ENCODE measurements around the gene APOA5. TPM values are rescaled to one million over a fixed set of nuclear protein-coding genes. Genes with fewer than 3 reads are reported as not detected.

The APOA5 gene
- total RNA-seq, 1 donor from 2014 or later, result not detected

GRCh38 chr11:116828632-116829524 is 37.2 kb upstream of the APOA5 start:
- intact Hi-C loops (cut with DNase I), result no loop called here
- DNase-seq (ENCODE audit: low spot score), result no peak

- no peak for DNase-seq (ENCODE audit: low spot score)
- intact Hi-C loops (cut with DNase I), result no loop called here
Observed at GRCh38 chr11:116827461-116827860, 35.8 kb upstream of the APOA5 start.

- intact Hi-C loops (cut with DNase I), result no loop called here
- no peak for DNase-seq (ENCODE audit: low spot score)
Observed at GRCh38 chr11:116826751-116827431, 35.2 kb upstream of the APOA5 start.

DNA sequence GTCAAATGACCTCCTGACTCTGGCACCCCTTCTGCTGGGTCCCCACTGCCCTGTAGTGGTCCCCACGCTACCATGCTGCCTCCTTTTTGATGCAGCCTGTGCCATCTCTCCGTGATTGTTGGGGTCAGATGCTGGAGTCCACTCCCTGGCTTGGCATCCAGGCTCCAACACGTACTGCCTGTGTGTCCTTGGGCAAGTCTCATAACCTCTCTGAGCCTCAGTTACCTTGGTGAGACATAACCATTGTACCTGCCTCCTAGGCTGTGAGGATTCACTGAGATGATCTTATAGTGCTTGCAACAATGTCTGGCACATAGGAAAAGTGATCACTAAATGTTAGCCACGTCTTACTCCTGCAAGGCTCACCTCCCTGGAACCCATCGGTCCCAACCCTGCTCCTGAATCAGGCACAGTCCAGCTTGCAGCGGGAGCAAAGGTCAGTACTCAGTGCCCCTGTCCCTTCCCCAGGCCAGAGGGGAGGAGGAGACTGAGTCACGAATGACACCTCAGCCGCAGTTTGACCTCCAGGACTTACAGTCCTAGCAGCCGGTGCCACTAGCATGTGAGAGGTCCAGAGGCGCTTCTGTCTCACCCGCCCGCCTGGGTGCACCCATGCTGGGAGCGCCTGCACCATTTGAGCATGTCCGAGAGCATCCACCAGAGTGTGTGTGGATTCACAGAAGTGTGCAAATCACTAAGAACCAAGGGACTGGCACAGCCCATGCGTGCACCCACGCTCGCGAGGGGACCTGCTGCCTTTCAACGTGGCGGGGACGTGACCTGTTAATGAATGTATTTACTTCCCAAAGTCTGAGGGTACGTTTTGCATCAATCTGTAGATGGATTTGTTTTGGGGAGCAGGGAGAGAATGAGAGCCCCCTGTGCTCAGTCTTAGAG is 34.4 kb upstream of the APOA5 start:
- DNase-seq (ENCODE audit: low spot score), result no peak
- intact Hi-C loops (cut with DNase I), result no loop called here

- intact Hi-C loops (cut with DNase I), result no loop called here
- DNase-seq (ENCODE audit: low spot score), result no peak
Observed at GRCh38 chr11:116825434-116825833, 33.8 kb upstream of the APOA5 start.

GRCh38 chr11:116823031-116823843 is 31.6 kb upstream of the APOA5 start, which contains the start of gene APOA4:
APOA4 (minus strand) TSS chr11:116823304; CDS start chr11:116823191, 113 bp downstream.
- intact Hi-C loops (cut with DNase I), result no loop called here
- DNase-seq (ENCODE audit: low spot score), result no peak

DNA sequence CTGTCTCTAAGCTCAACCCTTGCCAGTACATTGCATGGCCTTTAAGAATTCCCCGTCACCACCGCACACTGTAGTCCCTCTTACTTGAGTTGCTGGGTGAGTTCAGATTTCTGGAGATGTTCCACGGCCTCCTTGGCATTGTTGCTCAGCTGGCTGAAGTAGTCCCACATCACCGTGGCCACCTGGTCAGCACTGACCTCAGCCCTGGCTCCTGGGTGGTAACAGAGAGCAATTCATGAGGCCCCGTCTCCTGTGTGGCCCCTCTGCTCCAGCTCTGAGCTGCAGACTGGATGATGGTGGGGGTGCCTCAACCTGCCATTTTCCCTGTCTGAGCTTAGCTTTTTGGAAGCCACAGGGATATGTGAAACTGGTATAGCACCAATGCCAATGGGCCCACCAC is 30.9 kb upstream of the APOA5 start:
- no peak for DNase-seq (ENCODE audit: low spot score)
- intact Hi-C loops (cut with DNase I), result no loop called here

DNA sequence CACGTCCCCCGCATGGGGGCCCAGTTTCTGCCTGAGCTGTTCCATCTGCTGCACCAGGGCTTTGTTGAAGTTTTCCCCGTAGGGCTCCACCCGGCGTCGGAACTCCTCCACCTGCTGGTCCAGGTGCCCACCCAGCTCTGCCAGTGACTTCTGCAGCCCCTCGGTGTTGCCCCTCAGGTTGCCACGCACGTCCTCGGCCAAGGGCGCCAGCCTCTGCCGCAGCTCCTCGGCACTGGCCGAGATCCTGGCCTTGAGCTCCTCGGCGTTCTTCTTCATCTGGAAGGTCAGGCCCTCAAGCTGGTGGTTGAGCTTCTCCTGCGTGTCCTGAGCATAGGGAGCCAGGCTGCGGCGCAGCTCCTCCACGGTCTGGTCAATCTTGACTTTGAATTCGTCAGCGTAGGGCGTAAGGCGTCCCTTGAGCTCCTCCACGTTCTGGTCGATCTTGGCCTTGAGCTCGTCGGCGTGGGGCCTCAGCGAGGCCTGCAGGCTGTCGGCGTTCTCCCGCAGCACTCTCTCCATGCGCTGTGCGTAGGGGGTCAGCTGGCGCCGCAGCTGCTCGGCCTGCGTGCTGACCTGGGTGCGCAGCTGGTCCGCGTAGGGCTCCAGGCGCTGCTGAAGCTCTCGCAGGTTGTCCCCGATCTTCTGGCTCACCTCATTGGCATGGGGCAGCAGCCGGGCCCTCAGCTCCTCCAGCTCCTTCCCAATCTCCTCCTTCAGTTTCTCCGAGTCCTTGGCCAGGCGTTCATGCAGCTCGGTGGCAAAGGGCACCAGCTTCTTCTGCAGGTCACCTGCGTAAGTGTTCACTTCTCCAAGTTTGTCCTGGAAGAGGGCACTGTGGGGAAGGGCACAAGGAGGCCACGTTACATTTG is 29.6 kb upstream of the APOA5 start:
- DNase-seq (ENCODE audit: low spot score), result no peak

GRCh38 chr11:116819049-116819448 is 27.4 kb upstream of the APOA5 start:
- DNase-seq (ENCODE audit: low spot score), result no peak
- intact Hi-C loops (cut with DNase I), result no loop called here

More for the DNA sequence above, 29.6 kb upstream of the APOA5 start:
- intact Hi-C loops (cut with DNase I), result no loop called here

DNA sequence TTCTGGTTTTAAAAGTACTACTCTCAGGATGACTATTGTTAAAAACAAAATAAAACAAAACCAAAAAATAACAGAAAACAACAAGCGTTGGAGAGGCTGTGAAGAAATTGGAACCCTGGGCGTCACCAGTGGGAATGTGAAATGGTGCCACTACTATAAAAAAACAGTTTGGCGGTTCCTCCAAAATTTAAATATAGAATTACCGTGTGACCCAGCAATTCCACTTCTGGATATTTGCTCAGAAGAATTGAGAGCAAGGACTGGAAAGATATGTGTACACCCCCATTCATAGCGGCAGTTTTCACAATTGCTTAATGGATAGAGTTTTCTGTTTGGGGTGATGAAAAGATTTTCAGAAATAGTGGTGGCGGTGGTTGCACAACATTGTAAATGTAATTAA is 22.8 kb upstream of the APOA5 start:
- intact Hi-C loops (cut with DNase I), result no loop called here
- DNase-seq (ENCODE audit: low spot score), result no peak

GRCh38 chr11:116813781-116814471 is 22.2 kb upstream of the APOA5 start:
- intact Hi-C loops (cut with DNase I), result no loop called here
- no peak for DNase-seq (ENCODE audit: low spot score)

- no peak for DNase-seq (ENCODE audit: low spot score)
- intact Hi-C loops (cut with DNase I), result no loop called here
Observed at GRCh38 chr11:116813170-116813569, 21.5 kb upstream of the APOA5 start.

- intact Hi-C loops (cut with DNase I), result no loop called here
- DNase-seq (ENCODE audit: low spot score), result no peak
Observed at GRCh38 chr11:116812109-116812508, 20.4 kb upstream of the APOA5 start.

- DNase-seq (ENCODE audit: low spot score), result no peak
- intact Hi-C loops (cut with DNase I), result no loop called here
Observed at GRCh38 chr11:116811194-116811593, 19.5 kb upstream of the APOA5 start.

DNA sequence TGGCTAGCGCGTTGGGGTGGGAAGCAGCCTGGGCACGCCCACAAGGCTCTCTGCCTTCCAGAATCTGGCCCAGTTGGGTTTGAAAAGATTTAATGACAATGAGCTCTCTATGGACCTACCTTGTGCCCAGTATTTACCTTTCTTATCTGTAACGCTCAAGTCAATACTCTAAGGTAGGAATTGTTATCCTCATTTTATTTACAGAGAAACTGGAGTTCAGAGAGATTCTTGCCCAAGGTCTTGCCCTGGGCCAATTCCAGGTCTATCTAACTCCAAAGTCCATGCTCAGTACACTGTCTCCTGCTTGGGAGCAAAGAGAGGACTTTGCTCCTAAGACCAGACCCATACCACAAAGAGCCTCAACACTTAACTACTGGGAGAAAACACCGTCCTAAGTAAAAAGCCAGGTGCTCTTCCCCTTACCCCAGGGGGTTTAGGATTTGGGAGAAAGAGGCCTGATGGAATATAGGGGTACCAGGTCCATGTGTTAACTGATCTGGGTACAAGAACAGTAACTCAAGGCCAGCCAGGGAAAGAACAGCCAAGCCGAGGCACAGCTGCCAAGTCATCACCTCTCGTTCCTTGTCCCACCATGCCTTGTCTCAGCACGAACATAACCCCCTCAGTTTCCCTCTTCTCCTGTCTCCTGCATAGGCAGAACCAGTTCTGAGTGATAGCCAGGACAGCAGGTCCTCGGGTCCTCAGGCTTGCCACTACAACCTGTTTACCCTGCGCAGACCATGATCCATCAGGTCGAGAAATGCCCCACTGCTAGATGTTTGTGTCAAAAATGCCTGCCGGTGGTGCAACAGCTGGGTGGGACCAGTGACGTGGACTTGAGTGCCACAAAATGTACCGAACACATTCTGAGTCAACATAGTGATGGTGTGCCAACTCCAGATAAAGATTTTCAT is 16.8 kb upstream of the APOA5 start:
- intact Hi-C loops (cut with DNase I), result no loop called here
- no peak for DNase-seq (ENCODE audit: low spot score)

GRCh38 chr11:116807601-116808261 is 16.1 kb upstream of the APOA5 start:
- no peak for DNase-seq (ENCODE audit: low spot score)
- intact Hi-C loops (cut with DNase I), result no loop called here

Data from cardiac septum (tissue), 1 donor.